A204.1 (cell line): ENCODE results near the gene CXCR6.

Source experiments
- FAIRE-seq: peaks from 2 replicates; lab custom pipeline; 2012; peaks lifted over from hg19 to GRCh38; lab: Jason Lieb, UNC

The CXCR6 gene

GRCh38 chr3:45922950-45923590 lies 20.2 kb upstream of the CXCR6 start:
- no peak for FAIRE-seq

DNA sequence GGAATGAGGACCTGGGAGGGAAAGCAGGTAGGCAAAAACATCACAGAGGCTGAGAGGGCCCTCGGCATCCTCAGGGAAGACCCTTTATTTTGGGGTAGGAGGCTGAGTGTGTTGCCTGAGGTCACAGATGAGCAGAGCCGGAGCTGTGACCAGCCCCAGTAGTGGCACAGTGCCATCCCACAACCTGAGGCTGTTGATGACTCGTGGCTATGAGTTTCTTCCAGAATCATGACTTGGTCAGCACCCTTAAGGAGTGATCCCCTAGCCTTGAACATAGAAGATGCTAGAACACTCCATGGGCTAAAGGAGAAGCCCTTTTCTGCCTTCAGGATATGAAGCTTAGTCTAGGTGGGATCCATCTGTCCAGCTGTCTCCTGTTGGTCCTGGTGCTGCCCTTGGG lies 19.5 kb upstream of the CXCR6 start:
- FAIRE-seq = no peak

DNA sequence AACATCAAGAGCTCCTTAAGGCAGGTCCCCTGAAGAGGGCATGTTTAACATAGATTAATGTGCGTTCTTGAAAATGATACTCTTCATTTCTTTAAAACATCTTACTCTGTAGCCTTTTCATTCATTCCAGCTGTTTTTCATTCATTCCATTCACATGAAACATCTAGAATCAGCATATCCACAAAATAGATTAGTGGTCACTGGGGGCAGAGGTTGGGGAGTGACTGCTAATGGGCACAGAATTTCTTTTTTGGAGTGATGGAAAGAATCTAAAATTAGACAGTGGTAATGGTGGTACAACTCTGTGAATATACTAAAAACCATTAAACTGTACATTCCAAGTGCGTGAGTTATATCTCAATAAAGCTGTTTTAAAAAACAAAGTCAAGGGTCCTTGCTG lies 15.4 kb upstream of the CXCR6 start:
- no peak for FAIRE-seq

GRCh38 chr3:45929042-45929679 lies 14.1 kb upstream of the CXCR6 start:
- no peak for FAIRE-seq

GRCh38 chr3:45931496-45931895 lies 11.8 kb upstream of the CXCR6 start:
- no peak for FAIRE-seq

DNA sequence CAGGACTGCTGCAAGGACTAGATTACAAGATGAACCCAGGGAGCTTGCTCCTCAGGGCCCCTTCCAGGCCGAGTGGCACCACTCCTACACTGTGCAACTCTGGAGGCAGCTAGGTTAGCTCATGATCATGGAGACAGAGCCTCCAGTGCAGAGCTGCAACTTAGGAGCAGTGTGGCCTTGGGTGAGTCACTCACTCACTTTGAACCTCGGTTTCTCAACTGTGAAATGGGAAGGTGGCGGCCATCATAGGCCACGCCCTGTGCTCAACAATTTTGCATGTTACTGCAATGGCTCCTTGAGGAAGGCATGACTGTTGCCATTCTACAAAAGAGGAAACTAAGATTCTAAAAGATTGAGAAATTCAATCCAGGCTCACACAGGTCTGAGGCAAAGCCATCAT lies 11.2 kb upstream of the CXCR6 start:
- FAIRE-seq = no peak

DNA sequence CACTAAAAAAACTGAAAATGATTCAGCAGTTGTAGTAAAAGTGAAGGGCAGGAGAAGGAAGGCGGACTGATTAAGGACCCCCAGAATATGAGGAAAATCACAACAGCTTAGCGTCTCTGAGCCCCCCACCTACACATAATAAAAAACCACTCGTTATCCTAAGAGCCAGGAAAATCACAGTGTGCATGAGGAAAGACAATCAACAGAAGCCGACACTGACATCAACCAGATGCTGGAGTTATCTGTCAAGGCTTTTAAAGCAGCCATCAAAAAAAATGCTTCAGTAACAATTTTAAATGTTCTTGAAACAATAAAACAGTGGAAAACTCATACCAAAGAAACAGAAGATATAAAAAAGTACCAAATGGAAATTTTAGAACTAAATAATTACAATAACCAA lies 9.7 kb upstream of the CXCR6 start:
- FAIRE-seq = no peak

GRCh38 chr3:45936261-45936660 lies 7.0 kb upstream of the CXCR6 start:
- FAIRE-seq = no peak

DNA sequence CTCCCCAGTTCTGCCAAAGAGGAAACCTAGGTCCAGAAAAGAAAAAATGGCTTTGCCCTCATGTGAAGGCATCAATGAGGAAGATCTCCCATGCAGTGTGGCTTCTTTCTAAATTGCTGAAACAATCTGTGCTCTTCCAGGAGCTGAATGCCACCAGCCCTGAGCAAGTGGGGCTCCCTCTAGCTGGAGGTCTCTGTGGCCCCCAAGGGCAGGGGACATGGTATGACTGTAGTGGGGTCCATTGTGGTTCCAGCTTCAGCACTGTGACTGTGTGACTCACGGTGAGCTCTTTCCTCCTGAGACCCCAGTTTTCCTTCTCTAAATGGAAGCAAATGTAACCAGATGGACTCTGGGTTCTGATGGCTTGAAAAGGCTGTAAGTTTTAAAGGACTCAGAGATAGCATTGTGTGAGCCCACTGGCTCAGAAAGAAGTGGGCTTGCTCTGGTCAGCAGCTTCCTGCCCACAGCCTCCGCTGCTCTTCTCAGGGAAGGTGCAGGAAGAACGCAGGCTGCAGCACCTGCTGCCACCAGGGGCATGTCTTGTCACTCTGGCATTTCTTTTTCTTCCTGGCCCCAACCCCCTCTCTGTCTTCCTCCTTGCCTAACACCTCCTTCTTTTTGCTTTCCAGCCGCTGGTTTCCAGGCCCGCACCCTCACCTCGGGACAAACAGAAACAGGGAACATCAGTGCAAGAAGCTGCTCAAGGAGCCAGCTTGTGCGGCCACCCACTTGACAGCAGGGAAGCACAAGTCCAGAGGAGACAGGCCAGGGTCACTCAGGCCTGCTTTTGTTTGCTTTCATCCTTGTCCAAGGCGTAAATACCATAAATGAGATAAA lies 5.8 kb upstream of the CXCR6 start:
- no peak for FAIRE-seq

DNA sequence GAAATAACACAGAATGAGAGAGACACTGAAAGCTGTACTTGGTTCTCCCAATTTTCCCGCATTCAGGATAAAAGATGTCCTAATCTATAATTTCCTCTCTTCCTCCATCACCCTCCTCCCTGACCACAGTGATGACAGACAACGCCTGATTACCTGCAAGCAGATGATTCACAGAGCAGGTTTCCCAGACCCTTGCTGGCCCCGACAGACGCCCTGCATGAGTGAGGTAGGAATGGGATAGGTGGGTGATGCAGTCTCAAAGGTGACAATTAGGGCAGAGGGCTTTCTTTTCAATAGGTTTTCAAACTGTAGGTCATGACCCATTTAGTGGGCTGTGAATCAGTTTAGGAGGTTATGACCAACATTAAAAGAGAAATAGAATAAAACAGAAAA lies 5.2 kb upstream of the CXCR6 start:
- no peak for FAIRE-seq

DNA sequence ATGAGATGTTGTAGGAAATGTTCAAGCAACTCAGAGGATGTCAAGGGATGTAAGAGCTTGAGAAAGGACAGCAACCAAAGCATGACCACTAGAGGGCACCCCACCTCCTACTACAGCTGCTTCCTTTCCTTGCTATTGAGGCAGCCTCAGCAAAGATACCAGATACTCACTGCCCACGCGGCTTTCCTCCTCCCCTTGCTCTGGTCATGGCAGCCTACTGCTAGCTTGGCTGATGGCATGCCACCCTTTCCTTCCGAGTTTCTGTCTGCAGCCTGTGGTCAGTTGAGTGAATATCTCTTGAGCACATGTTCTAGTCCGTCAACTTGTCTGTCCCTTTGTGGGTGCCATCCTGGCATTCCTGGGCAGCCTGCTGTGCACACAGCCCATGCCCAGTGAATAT lies 4.4 kb upstream of the CXCR6 start:
- peak; percentile 70 for FAIRE-seq

- FAIRE-seq = no peak
Observed at GRCh38 chr3:45939341-45939771, 3.9 kb upstream of the CXCR6 start.

GRCh38 chr3:45940004-45940780 lies 3.1 kb upstream of the CXCR6 start:
- no peak for FAIRE-seq

GRCh38 chr3:45940781-45941365 lies 2.4 kb upstream of the CXCR6 start:
- no peak for FAIRE-seq

GRCh38 chr3:45942051-45942825 lies 1.0 kb upstream of the CXCR6 start:
- FAIRE-seq = no peak

DNA sequence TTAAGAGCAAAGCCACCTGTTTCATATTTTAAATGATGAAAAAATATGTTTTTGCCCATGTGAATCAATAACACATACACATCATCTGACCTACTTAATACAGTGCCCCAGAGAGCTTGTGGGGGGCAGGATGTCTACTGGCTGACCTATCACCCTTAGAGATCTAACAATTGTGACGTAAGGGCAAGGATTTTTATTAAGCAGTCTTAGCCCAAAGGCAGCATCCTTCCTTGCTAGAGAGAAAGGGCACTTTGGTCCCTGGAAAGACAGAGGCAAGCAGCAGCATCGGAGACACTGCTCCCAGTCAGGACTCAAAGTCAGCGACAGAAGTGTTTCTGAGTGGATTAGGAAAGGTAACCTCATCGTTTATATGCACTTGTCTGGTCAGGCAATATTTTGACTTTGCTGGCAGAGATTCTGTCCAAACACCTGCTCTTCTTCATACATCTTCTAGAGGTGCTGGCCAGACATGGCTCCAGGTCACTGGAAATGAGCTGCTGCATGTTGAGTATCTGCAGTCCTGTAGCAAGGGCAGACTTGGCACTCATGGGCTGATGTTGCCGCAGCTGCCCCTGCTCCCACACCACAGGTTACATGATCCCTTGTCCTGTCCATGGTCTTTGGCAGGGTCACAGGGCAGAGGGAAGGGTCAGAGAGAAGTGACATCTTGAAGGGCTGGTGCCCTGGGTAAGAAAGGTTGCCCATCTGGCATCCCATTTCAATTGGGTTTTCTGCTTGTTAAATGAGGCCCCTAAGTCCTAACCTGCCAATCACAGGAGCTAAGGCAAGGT lies 1.8 kb downstream of the CXCR6 start:
- no peak for FAIRE-seq

- FAIRE-seq = no peak
Observed at GRCh38 chr3:45946307-45946706, 3.0 kb downstream of the CXCR6 start.

DNA sequence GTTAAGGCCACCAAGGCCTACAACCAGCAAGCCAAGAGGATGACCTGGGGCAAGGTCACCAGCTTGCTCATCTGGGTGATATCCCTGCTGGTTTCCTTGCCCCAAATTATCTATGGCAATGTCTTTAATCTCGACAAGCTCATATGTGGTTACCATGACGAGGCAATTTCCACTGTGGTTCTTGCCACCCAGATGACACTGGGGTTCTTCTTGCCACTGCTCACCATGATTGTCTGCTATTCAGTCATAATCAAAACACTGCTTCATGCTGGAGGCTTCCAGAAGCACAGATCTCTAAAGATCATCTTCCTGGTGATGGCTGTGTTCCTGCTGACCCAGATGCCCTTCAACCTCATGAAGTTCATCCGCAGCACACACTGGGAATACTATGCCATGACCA lies 3.6 kb downstream of the CXCR6 start:
- FAIRE-seq = no peak

- no peak for FAIRE-seq
Observed at GRCh38 chr3:45947361-45947760, 4.1 kb downstream of the CXCR6 start.

GRCh38 chr3:45948311-45948781 lies 5.1 kb downstream of the CXCR6 start:
- FAIRE-seq = no peak

- no peak for FAIRE-seq
Observed at GRCh38 chr3:45948881-45949280, 5.6 kb downstream of the CXCR6 start.
